IMR-90 (cell line): Measurements from ENCODE around the gene CST7. TPM values are rescaled to one million over a fixed set of nuclear protein-coding genes. Genes with fewer than 3 reads are reported as not detected.

Source experiments
- ATAC-seq: fragments of 200-7000 bp; cut with Tn5 transposase; 2 replicates; pipeline ENCODE4 v1.9.1; 2020; ENCODE audit warnings: low read depth, mild to moderate bottlenecking, moderate library complexity
- BruUV-seq: library from RNA; stranded (reverse); fragments of 400-500 nt; replicated peaks from 2 replicates; lab custom pipeline; 2021; lab: Mats Ljungman, UMichigan
- CTCF ChIA-PET: fragments of 300-600 bp; formaldehyde crosslinking; extraction: SDS; loops from one replicate; lab custom pipeline; 2021; ENCODE audit warnings: antibody characterized with exemption; lab: Yijun Ruan, JAX
- POLR2A ChIA-PET: fragments of 300-600 bp; sonication (Branson Sonifier 250); formaldehyde crosslinking; loops from one replicate; lab custom pipeline; 2022; ENCODE audit warnings: antibody characterized with exemption; ENCODE audit not compliant: unreplicated experiment; lab: Charles Lee
- DNase-seq: peaks from one replicate; pipeline ENCODE4 v3.0.0; 2013
- H2AFZ ChIP-seq: replicated peaks from 2 replicates; pipeline ENCODE3; 2013; ENCODE audit warnings: low read length, mild to moderate bottlenecking; ENCODE audit not compliant: poor library complexity
- H2AK5ac ChIP-seq: 2 replicates; pipeline ENCODE4 v1.6.1; 2013; ENCODE audit warnings: low read depth, low read length, inconsistent platforms
- H2AK9ac ChIP-seq: replicated peaks from 2 replicates; pipeline ENCODE3; 2013; ENCODE audit warnings: mild to moderate bottlenecking, low read depth, low read length, moderate library complexity; ENCODE audit not compliant: poor library complexity
- H2BK120ac ChIP-seq: 2 replicates; pipeline ENCODE4 v1.6.1; 2013; ENCODE audit warnings: low read depth, low read length, inconsistent platforms
- H2BK15ac ChIP-seq: 3 replicates; pipeline ENCODE4 v1.6.1; 2013; ENCODE audit warnings: low read depth, low read length, inconsistent platforms
- H2BK20ac ChIP-seq: 2 replicates; pipeline ENCODE4 v1.6.1; 2013; ENCODE audit warnings: low read depth, mild to moderate bottlenecking, inconsistent platforms, low read length, moderate library complexity
- H2BK5ac ChIP-seq: 2 replicates; pipeline ENCODE4 v1.6.1; 2013; ENCODE audit warnings: mild to moderate bottlenecking, low read depth, low read length, inconsistent platforms; ENCODE audit not compliant: poor library complexity, severe bottlenecking
- H3K14ac ChIP-seq: replicated peaks from 2 replicates; pipeline ENCODE4 v1.6.1; 2013; ENCODE audit warnings: low read depth, low read length, inconsistent platforms
- H3K18ac ChIP-seq: 2 replicates; pipeline ENCODE4 v1.6.1; 2013; ENCODE audit warnings: low read depth, low read length, control low read depth
- H3K23ac ChIP-seq: 2 replicates; pipeline ENCODE4 v1.6.1; 2013; ENCODE audit warnings: low read depth, low read length, inconsistent platforms
- H3K27ac ChIP-seq: 2 replicates; pipeline ENCODE4 v1.5.1; 2013; ENCODE audit warnings: mild to moderate bottlenecking, control low read depth, low read length; ENCODE audit not compliant: insufficient read depth
- H3K27me3 ChIP-seq: 2 replicates; pipeline ENCODE4 v1.6.1; 2013; ENCODE audit warnings: low read length; ENCODE audit not compliant: control insufficient read depth, insufficient read depth
- H3K36me3 ChIP-seq: 2 replicates; pipeline ENCODE4 v1.6.1; 2013; ENCODE audit warnings: low read length, mixed read lengths; ENCODE audit not compliant: control insufficient read depth, insufficient read depth
- H3K4ac ChIP-seq: 2 replicates; pipeline ENCODE4 v1.6.1; 2013; ENCODE audit warnings: low read depth, low read length, inconsistent platforms
- H3K4me1 ChIP-seq: 2 replicates; pipeline ENCODE4 v1.6.1; 2013; ENCODE audit warnings: low read length, mixed read lengths; ENCODE audit not compliant: control insufficient read depth, insufficient read depth
- H3K4me2 ChIP-seq: 2 replicates; pipeline ENCODE4 v1.6.1; 2013; ENCODE audit warnings: low read depth, mild to moderate bottlenecking, control low read depth, low read length, moderate library complexity
- H3K4me3 ChIP-seq: 2 replicates; pipeline ENCODE4 v1.5.1; 2013; ENCODE audit warnings: low read depth, mild to moderate bottlenecking, control low read depth, low read length, moderate library complexity; ENCODE audit not compliant: insufficient read depth
- H3K56ac ChIP-seq: 2 replicates; pipeline ENCODE4 v1.6.1; 2013; ENCODE audit warnings: low read length, inconsistent platforms; ENCODE audit not compliant: insufficient read depth; ENCODE audit errors: extremely low read depth
- H3K79me1 ChIP-seq, 2 experiments: 2 replicates each; pipeline ENCODE4 v1.6.1; 2013; ENCODE audit warnings: low read length in 2 of 2, inconsistent platforms in 1 of 2, low read depth in 1 of 2
- H3K9ac ChIP-seq: 2 replicates; pipeline ENCODE4 v1.6.1; 2013; ENCODE audit warnings: low read depth, low read length, control low read depth
- H3K9me1 ChIP-seq: 2 replicates; pipeline ENCODE4 v1.6.1; 2013; ENCODE audit warnings: low read length, inconsistent platforms; ENCODE audit not compliant: insufficient read depth
- H3K9me3 ChIP-seq: 2 replicates; pipeline ENCODE4 v1.6.1; 2013; ENCODE audit warnings: low read length; ENCODE audit not compliant: control insufficient read depth, insufficient read depth
- H4K20me1 ChIP-seq: 2 replicates; pipeline ENCODE4 v1.6.1; 2013; ENCODE audit warnings: low read length, inconsistent platforms; ENCODE audit not compliant: insufficient read depth
- H4K5ac ChIP-seq: 2 replicates; pipeline ENCODE4 v1.6.1; 2013; ENCODE audit warnings: mild to moderate bottlenecking, low read depth, low read length, control low read depth
- H4K8ac ChIP-seq, 2 experiments: 2 replicates each; pipeline ENCODE4 v1.6.1; 2013; ENCODE audit warnings: low read depth in 2 of 2, low read length in 2 of 2, control low read depth in 1 of 2, inconsistent platforms in 1 of 2
- H4K91ac ChIP-seq: 2 replicates; pipeline ENCODE4 v1.6.1; 2013; ENCODE audit warnings: low read depth, low read length, inconsistent platforms; ENCODE audit not compliant: insufficient read depth
- CEBPB ChIP-seq: IDR thresholded peaks from 2 replicates; pipeline ENCODE4 v1.6.1; 2012; ENCODE audit warnings: low read depth, low read length, improper control_type of control experiment
- MAZ ChIP-seq: IDR thresholded peaks from 2 replicates; pipeline ENCODE4 v1.6.1; 2012; ENCODE audit warnings: low read depth, mild to moderate bottlenecking, low read length, improper control_type of control experiment, moderate library complexity, borderline replicate concordance
- MXI1 ChIP-seq: IDR thresholded peaks from 2 replicates; pipeline ENCODE4 v1.6.1; 2012; ENCODE audit warnings: low read depth, mild to moderate bottlenecking, low read length, moderate library complexity, borderline replicate concordance
- POLR2A ChIP-seq: IDR thresholded peaks from 2 replicates; pipeline ENCODE4 v1.6.1; 2012; ENCODE audit warnings: mild to moderate bottlenecking, low read depth, low read length
- RAD21 ChIP-seq: IDR thresholded peaks from 2 replicates; pipeline ENCODE4 v1.6.1; 2012; ENCODE audit warnings: low read length, improper control_type of control experiment
- WGBS, 2 experiments: methylation state at CpG; one replicate each; pipeline versions ENCODE4 v1.1.5 to v1.1.7; 2013; ENCODE audit warnings: missing lambda C conversion rate in 2 of 2; ENCODE audit not compliant: insufficient read length in 1 of 2; ENCODE audit errors: extremely low coverage in 2 of 2; 5-methylcytosine and 5-hydroxymethylcytosine counted together
- dilution Hi-C: fragments of 300-500 bp; cut with HindIII; formaldehyde crosslinking; loops from one replicate; pipeline ENCODE4 v1.14.3; 2018; ENCODE audit warnings: low sequenced_read_pairs; ENCODE audit not compliant: unreplicated experiment
- in situ Hi-C: fragments of 300-500 bp; cut with MboI; formaldehyde crosslinking; loops from 3 replicates; pipeline ENCODE4 v1.14.3; 2019; ENCODE audit warnings: low sequenced_read_pairs, inconsistent platforms, mixed read lengths
- intact Hi-C: fragments of 100-400 bp; cut with micrococcal nuclease; formaldehyde crosslinking; loops from 2 replicates; pipeline ENCODE4 v1.10.0; 2022
- polyA plus RNA-seq, 3 experiments: library from polyadenylated mRNA; depleted of rRNA; stranded (reverse); fragments of >200 nt; gene quantifications; 2 replicates each; pipeline ENCODE4 v1.2.3, GENCODE V29; 2012; ENCODE audit warnings: low replicate concordance in 1 of 3
- total RNA-seq: library from RNA; depleted of rRNA; stranded (reverse); fragments of >200 nt; gene quantifications from 2 replicates; pipeline ENCODE4 v1.2.3, GENCODE V29; 2012
- TF ChIP-seq, protein P1 (sequence below): fragments of 150-350 bp; IDR thresholded peaks from 2 replicates; pipeline ENCODE4 v1.6.1; 2016; ENCODE audit warnings: low read depth, mild to moderate bottlenecking, low read length, moderate library complexity, borderline replicate concordance

The CST7 gene
- total and polyA plus RNA-seq, 2 of the 4 experiments (the other 2 are of a cell fraction) = not detected

DNA sequence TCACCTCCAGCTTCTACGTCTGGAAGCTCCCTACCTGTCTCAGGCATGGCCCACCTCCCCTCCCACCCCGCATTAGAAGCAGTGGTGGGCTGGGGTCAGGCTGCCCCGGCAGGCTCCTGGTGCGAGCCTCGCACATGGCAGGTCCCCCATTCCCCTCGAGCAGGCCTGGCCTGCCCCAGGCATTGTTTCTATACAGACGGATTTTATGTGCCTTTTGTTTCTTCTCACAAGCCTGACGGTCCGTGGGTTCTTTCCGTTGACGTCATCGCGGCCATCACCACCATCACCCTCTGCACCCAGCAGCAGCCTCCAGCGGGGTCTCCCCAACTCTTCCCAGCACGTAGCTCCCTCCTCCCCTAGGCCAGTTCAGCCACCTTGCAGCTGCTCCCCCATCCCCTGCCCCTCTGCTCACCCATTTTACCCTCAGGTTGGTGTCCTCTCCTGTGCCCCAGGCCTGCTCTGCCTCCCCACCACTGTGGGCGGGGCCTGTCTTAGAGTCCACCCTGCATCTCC, 4.6 kb downstream of the CST7 start:
- Histone ChIP-seq H4K20me1 (no peaks in the 10 kb centered on the region; the same call in 1 of the 2 replicates), H3K4me2 (no peak overlapping the region), H3K23ac (no peak overlapping the region), H2BK120ac (no peak overlapping the region), H3K9ac (no peak overlapping the region), H2AK9ac (no peak overlapping the region), H2AFZ (no peak overlapping the region), H3K18ac (no peak overlapping the region), H4K91ac (no peak overlapping the region), H3K9me1 (0 out of 2 replicates have a peak, but pooled peaks cover 4% of the 10 kb centered on the region), H3K79me1 (no peaks in the 10 kb centered on the region), H3K4me3 (no peak overlapping the region), H3K9me3 (no peaks in the 10 kb centered on the region), H3K4me1 (no peaks in the 10 kb centered on the region), H2AK5ac (no peak overlapping the region), H3K27ac (no peak overlapping the region), H3K14ac (no peak overlapping the region), H3K4ac (no peak overlapping the region), H3K27me3 (peaks cover 2% of the 10 kb centered on the region; the same call in 1 of the 2 replicates), H2BK20ac (no peak overlapping the region), H4K8ac (no peak overlapping the region), H2BK15ac (no peak overlapping the region), H4K5ac (no peak overlapping the region), H3K56ac (no peak overlapping the region), H2BK5ac (no peak overlapping the region), H3K36me3 (peaks cover 3% of the 10 kb centered on the region; the same call in 1 of the 2 replicates)
- BruUV-seq = no TSS peak
- CTCF ChIA-PET = no interaction called here
- intact Hi-C loops = no loop called here
- in situ Hi-C loops = no loop called here
- ATAC-seq = no peak
- no peak for TF ChIP-seq CEBPB
- no peak for TF ChIP-seq POLR2A
- TF ChIP-seq, protein P1, sequence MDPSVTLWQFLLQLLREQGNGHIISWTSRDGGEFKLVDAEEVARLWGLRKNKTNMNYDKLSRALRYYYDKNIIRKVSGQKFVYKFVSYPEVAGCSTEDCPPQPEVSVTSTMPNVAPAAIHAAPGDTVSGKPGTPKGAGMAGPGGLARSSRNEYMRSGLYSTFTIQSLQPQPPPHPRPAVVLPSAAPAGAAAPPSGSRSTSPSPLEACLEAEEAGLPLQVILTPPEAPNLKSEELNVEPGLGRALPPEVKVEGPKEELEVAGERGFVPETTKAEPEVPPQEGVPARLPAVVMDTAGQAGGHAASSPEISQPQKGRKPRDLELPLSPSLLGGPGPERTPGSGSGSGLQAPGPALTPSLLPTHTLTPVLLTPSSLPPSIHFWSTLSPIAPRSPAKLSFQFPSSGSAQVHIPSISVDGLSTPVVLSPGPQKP = no peak
- TF ChIP-seq RAD21 = no peak
- no peak for TF ChIP-seq MXI1
- TF ChIP-seq MAZ = no peak
- 83% methylated on average over 10 of the region's 16 CpGs; no CpG with 5 or more reads in 1 of the 2 experiments for WGBS, 2 experiments
- dilution Hi-C loops = no loop called here
- no peak for DNase-seq
- POLR2A ChIA-PET = no interaction called here
